GM19452 (cell line): ENCODE data around the gene SUSD5.
A peak's percentile ranks its signal among the peaks of the same experiment; 100 is the strongest.
"Not testable (repeated sequence)": the region's sequence is repeated elsewhere in the genome, so short reads cannot be mapped to it uniquely, and the experiment has no call there.

Source experiments
- ATAC-seq: cut with Tn5 transposase; IDR thresholded peaks from one replicate; pipeline ENCODE4 v1.9.1; 2021; ENCODE audit not compliant: unreplicated experiment

Gene SUSD5

GRCh38 chr3:33152363-33153360 lies 65.9 kb downstream of the SUSD5 start:
- ATAC-seq = no peak

- no peak for ATAC-seq
Observed at GRCh38 chr3:33149342-33149741, 69.3 kb downstream of the SUSD5 start.

DNA sequence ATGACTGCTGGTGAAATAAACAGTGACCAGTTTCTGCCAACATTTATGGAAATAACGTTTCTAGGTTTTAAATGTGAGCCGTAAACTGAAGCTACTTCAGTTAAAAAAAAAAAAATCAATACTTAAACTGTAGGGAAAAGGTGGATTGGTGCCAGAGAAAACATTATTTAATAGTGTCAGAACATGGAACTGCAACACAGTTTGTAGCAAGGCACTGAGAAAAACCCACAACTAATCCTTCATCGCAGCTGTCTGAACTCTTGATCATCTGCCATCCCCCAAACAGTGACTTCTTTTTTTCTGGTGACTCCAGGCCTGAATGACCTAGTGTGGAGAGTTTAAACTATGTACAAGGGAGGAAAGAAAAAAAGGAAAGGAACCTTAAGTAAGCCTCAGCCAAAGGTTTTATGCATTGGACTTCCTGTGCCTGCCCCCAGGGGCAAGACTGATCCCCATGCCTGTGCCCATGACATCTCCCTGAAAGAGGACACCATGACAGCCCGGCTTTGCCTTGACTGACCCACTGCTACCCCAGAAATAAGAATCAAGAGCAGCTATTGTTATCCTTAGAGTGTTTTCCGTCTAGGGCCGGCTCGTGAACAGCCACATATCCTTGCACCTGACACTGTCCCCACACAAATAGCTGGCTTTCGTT lies 71.7 kb downstream of the SUSD5 start:
- ATAC-seq = no peak

GRCh38 chr3:33145901-33146580 lies 72.6 kb downstream of the SUSD5 start:
- ATAC-seq = no peak

DNA sequence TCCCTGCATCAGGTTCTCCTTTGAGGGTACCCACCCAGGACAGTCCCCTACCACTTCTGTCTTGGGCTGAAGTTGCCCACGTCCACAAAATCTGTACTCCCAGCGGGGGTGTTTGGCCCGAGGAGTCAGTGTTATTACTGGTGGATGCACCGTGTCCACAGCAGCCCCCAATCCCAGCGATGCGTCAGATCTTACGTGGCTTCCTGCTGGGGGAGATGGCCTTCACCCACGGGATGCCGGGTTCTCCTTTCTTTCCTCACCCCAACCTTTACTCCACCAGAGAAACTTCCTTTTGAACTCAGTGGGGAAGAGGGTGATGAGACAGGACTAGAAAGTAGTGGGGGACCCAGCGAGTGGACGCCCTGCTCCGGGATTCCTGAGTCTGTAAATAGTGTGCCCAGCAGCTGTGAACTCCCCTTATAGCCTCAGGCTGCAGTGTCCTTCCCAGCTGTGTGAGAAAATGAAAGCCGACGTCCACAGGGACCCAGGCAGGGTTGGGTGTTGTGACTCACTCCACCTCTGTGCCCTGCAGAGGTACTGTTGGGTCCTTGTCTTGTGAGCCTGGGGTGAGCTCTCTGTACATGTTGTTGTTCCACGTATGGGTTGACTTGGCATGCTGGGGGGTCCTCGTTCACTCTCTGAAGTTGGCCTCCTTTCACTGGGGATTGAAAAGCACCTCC lies 73.2 kb downstream of the SUSD5 start:
- no peak for ATAC-seq

DNA sequence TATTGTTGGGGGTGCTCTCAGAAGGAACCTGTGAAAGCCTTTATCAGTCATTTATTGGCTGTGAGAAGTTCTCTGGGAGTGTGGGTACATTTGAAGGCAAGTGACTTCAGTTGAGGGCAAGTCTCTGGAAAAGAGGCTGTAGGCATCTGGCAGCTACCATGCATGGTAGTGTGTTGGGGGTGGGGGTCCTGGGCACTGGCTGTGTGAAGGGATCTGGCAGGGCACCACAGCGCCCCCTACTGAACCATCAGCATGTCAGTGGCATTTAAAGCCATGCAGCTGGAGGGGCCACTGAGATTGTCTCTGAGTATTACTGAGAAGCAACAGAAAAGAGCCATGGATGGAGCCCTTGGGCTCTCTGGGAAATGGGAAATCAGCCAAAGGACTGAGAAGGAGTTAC lies 74.2 kb downstream of the SUSD5 start:
- ATAC-seq = no peak

DNA sequence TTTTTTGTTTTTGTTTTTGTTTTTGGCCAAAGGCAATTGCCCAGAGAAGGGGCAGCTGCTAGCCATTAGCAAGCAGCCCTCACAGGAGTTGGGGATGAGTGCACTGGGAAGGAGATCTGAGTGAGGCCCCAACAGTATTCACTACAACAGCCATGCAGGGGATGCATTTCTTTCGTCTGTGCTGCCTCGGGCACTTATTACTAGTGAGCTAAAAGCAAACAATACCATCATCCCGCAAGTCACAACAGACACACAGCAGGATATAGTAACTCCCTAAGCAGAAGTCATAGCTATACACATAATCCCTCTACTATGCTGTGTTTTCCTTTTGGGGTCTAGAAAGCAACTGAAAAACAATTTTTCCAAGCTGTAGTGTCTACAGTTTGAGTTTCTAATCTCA lies 77.6 kb downstream of the SUSD5 start:
- no peak for ATAC-seq

DNA sequence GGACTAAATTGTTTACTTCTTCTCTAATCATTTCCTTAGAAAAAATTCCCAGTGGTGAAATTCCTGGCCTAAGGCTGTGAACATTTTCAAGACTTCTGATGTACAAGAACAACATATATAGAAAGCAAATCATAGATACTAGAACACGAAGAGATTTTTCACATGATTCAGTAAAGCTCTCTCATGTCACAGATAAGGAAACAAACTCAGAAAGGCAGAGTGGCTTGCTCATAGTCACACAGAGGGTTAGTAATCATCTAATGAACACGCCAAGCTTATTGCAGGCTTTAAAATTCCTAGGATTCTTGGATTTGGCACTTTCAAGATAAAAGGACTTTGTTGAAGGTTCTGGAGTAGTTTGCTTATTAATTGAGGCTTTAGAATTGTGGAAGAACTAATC lies 78.6 kb downstream of the SUSD5 start:
- ATAC-seq = no peak

DNA sequence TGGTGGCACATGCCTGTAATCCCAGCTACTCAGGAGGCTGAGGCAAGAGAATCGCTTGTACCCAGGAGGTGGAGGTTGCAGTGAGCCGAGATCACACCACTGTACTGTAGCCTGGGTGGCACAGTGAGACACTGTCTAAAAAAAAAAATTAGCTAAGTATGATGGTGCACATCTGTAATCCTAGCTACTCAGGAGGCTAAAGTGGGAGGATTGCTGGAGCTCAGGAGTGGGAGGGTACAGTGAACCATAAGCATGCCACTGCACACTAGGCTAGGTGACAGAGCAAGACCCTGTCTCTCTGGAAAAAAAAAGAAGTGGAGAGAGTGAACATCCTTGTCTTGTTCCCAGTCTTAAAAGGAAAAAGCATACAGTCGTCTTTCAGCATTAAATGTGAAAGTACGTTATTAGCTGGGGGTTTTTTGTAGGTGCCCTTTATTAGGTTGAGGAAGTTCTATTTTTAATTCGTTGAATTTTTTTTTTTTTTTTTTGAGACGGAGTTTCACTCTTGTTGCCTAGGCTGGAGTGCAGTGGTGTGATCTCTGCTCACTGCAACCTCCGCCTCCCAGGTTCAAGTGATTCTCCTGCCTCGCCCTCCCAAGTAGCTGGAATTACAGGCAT lies 79.5 kb downstream of the SUSD5 start:
- ATAC-seq = not testable (repeated sequence)

DNA sequence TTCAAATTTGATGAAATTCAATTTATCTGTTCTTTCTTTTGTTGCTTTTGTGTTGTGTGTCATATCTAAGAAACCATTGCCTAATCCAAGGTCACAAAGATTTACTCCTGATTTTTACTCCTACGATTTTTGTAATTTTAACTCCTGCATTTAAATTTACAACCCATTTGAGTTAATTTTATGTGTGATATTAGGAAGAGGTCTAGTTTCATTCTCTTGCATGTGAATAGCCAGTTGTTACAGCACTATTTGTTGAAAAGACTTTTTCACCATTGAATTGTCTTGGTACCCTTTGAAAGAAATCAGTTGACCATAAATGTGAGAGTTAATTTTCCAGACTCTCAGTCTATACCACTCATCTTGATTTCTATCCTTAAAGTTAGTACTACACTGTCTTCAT lies 80.9 kb downstream of the SUSD5 start:
- ATAC-seq = no peak

GRCh38 chr3:33134026-33134625 lies 84.5 kb downstream of the SUSD5 start:
- no peak for ATAC-seq

DNA sequence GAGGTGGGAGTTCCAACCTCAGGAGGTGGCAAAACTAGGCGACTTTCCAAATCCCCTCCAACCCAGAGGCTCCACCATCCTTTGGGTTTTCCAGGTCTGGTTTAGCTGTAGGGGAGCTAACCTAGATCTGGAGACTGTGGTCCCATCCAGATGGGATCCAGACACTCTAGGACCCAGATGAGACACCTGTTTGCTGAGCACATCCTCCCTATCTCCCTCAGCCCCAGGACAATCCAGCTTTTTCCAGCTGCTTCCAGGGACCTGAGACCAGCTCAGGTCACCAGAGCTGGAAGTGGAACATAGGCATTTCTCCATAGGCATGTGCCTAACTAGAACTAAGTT lies 86.6 kb downstream of the SUSD5 start:
- no peak for ATAC-seq

DNA sequence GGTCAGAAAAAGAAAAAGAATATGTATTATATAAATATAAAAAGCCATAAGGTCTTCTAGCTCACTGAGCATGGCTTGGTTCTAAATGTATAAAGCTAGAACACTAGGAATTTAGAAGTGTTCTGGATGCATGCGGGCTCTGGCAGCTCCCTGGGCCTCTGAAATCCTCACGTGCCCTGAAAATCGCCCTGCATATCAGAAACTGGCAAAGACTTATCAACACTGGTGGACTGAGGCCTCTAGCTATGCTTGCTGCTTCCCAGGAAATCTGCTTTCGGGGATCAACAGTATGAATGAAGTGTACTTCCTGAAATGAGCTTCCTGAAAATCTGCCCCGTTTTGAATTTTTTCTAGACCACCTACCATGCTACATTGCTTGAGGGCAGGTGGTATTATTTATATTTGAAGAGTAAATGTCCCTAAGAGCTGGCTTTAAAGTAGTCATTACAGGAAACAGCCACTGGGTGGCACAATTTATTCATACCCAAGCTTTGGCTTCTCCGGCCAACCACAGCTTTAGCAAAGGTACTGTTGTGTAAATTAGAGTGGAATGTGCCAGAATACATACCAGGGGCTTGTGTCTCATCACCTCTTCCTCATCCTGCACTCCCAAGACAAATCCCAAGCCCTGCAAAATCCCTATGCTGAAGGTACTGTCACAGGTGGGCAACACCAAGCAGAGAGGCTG lies 87.1 kb downstream of the SUSD5 start:
- ATAC-seq = peak; percentile 71

- ATAC-seq = no peak
Observed at GRCh38 chr3:33130144-33130543, 88.5 kb downstream of the SUSD5 start.

DNA sequence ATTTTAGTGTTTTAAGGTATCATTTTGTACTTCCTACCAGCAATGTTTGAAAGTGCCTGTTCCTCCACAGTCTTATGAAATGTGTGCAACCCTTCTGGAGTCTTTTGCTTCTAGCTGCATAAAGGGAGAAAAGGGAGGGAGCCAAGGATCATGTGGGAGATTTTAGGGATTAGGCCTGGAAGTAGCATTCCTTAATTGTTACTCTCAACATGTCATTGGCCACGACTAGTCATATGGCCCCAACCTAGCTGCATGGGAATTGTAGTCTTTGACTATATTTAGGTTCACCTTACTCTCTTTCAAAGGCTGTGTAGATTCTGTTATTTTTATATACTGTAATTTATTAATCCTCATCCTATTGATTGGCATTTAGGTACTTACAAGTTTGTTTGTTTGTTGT lies 89.9 kb downstream of the SUSD5 start:
- ATAC-seq = no peak

- ATAC-seq = no peak
Observed at GRCh38 chr3:33125840-33126239, 92.8 kb downstream of the SUSD5 start.

DNA sequence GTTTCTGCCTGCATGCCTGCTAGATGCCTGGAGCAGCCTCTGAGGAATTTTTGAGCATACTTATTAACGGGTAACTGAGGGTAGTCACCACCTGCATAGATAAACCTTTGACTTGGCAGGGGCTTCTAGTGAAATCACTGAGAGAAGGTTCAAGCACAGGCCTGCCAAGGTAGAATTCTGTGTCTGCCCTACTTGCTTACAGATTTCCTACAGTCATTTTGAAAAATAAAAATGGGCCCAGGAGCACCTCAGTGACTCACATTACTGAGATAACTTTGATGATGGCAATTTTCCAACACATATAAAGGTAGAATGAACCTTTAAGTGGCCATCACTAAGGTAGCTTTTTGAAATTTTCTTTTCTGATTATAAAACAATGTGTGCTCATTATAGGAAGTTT lies 94.0 kb downstream of the SUSD5 start:
- no peak for ATAC-seq

GRCh38 chr3:33122991-33123390 lies 95.6 kb downstream of the SUSD5 start:
- ATAC-seq = no peak

DNA sequence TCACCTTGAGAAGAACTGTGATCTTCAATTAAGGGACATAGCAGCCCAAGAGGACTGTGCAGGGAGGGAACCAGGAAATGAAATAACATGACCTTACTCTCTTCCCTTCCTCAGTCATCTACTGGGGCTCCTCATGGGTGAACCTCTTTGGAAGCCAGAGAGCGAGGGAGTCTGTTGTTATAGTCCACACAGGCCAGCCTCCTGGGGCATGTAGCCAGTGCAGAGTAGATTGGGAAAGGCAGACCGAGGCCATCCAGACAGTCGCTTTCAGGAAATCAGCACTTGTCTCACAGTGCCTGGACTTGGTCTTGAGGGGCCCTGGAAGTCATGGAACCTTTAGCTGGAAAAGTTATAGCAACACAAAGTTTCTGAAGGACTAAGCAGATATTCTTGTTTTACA lies 98.7 kb downstream of the SUSD5 start:
- no peak for ATAC-seq

- no peak for ATAC-seq
Observed at GRCh38 chr3:33117461-33117860, 101.1 kb downstream of the SUSD5 start.
